GM10266 (cell line): ENCODE data around the gene TTC21B.

Source experiments
- DNase-seq: peaks from one replicate; pipeline ENCODE4 v3.0.0; 2012; ENCODE audit errors: extremely low spot score
- CTCF ChIP-seq: IDR thresholded peaks from 2 replicates; pipeline ENCODE4 v1.5.1; 2012; ENCODE audit warnings: mild to moderate bottlenecking, low read depth; ENCODE audit not compliant: control insufficient read depth, insufficient read depth; ENCODE audit errors: missing control alignments

TTC21B gene

DNA sequence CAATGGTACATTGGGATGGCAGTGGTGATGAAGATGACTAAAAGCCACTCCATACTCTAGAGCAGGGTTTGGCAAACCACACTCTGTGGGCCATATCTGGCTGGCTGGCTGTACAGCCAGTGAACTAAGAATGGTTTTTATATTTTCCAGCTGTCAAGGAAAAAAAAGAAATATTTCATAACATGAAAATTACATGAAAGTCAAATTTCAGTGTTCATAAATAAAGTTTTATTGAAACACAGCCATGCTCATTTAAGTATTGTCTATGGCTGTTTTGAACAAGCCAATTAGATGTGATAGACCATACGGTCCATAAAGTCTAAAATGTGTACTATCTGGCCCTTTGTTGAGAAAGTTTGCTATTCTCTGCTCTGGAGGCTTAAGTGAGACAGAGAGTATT, 1.5 kb downstream of the TTC21B start:
- TF ChIP-seq CTCF, result no peak
- no peak for DNase-seq

DNA sequence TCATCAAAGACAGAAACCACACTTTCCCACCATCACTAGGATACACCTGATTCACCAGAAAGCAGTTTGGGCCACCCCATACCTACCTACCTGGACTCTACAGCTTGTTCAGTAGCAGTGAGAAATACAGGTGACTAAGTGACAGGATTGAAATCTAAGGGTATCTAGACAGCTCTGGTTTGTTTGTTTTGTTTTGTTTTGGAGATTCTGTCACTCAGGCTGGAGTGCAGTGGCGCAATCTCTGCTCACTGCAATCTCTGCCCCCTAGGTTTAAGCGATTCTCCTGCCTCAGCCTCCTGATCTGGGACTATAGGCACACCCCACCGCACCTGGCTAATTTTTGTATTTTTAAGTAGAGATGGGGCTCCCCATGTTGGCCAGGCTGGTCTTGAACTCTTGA, 3.1 kb downstream of the TTC21B start:
- no peak for DNase-seq

DNA sequence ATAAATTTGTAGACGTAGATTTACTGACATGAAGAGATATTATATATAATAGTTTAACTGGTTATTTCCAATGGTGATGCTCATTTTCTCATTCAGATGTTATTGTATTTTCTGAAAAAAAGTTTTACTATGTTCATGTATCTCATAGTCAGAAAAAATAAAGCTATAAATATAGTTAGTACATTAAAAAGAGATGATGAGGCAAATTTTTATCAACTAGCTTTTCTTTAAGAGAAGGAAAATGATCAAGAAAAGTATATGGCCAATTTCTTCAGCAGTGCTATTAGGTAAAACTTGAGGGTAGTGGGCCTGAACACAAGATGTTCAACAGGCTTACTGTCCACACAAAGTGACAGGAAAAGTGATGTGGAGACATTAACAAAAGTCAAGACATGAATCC, 11.7 kb downstream of the TTC21B start:
- no peak for TF ChIP-seq CTCF

More for the DNA sequence above, 3.1 kb downstream of the TTC21B start:
- no peak for TF ChIP-seq CTCF

GRCh38 chr2:165938237-165938636, 15.3 kb downstream of the TTC21B start:
- DNase-seq, result no peak
- no peak for TF ChIP-seq CTCF

More for the DNA sequence above, 11.7 kb downstream of the TTC21B start:
- DNase-seq, result no peak

GRCh38 chr2:165933211-165933910, 20.2 kb downstream of the TTC21B start:
- no peak for DNase-seq
- no peak for TF ChIP-seq CTCF

- TF ChIP-seq CTCF, result no peak
- DNase-seq, result no peak
Measured at GRCh38 chr2:165927774-165928173, 25.8 kb downstream of the TTC21B start.

- DNase-seq, result no peak
- no peak for TF ChIP-seq CTCF
Measured at GRCh38 chr2:165927353-165927752, 26.2 kb downstream of the TTC21B start.
